HEK293 (cell line): ENCODE results near the gene UBL5.

Source experiments
- EGR2 ChIP-seq: fragments of 450-650 bp; formaldehyde crosslinking; IDR thresholded peaks from 2 replicates; pipeline ENCODE4 v1.5.1; 2016; ENCODE audit warnings: low read depth, missing biosample characterization, missing genetic modification characterization
- ELK4 ChIP-seq: IDR thresholded peaks from 2 replicates; pipeline ENCODE4 v1.6.1; 2011; ENCODE audit warnings: mild to moderate bottlenecking, low read depth, low read length, borderline replicate concordance
- GLI4 ChIP-seq: fragments of 450-650 bp; formaldehyde crosslinking; IDR thresholded peaks from 2 replicates; pipeline ENCODE4 v1.5.1; 2016; ENCODE audit warnings: missing biosample characterization, missing genetic modification characterization
- KLF1 ChIP-seq: fragments of 450-650 bp; formaldehyde crosslinking; IDR thresholded peaks from 2 replicates; pipeline ENCODE4 v1.5.1; 2016; ENCODE audit warnings: missing biosample characterization, missing genetic modification characterization
- KLF16 ChIP-seq: fragments of 450-650 bp; formaldehyde crosslinking; IDR thresholded peaks from 2 replicates; pipeline ENCODE4 v1.5.1; 2017; ENCODE audit warnings: missing biosample characterization, missing genetic modification characterization
- KLF8 ChIP-seq: fragments of 450-650 bp; formaldehyde crosslinking; IDR thresholded peaks from 2 replicates; pipeline ENCODE4 v1.5.1; 2016; ENCODE audit warnings: missing biosample characterization, missing genetic modification characterization
- PBX3 ChIP-seq: sonication (generic); formaldehyde crosslinking; IDR thresholded peaks from 2 replicates; pipeline ENCODE4 v1.8.1; 2022; ENCODE audit warnings: mild to moderate bottlenecking, moderate library complexity, missing genetic modification reagents
- PRDM10 ChIP-seq: fragments of 450-650 bp; formaldehyde crosslinking; IDR thresholded peaks from 2 replicates; pipeline ENCODE4 v1.5.1; 2016; ENCODE audit warnings: missing biosample characterization, missing genetic modification characterization
- TCF7L2 ChIP-seq: IDR thresholded peaks from 2 replicates; pipeline ENCODE4 v1.6.1; 2011; ENCODE audit warnings: low read depth, mild to moderate bottlenecking, inconsistent platforms, low read length, moderate library complexity, borderline replicate concordance
- ZBTB10 ChIP-seq: fragments of 450-650 bp; formaldehyde crosslinking; IDR thresholded peaks from 2 replicates; pipeline ENCODE4 v1.5.1; 2016; ENCODE audit warnings: missing biosample characterization, missing genetic modification characterization
- ZBTB17 ChIP-seq: fragments of 450-650 bp; formaldehyde crosslinking; IDR thresholded peaks from 2 replicates; pipeline ENCODE4 v1.5.1; 2016; ENCODE audit warnings: missing biosample characterization, missing genetic modification characterization
- ZBTB20 ChIP-seq: fragments of 450-650 bp; formaldehyde crosslinking; IDR thresholded peaks from 2 replicates; pipeline ENCODE4 v1.5.1; 2016; ENCODE audit warnings: missing biosample characterization, missing genetic modification characterization
- ZFP69B ChIP-seq: fragments of 450-650 bp; formaldehyde crosslinking; IDR thresholded peaks from 2 replicates; pipeline ENCODE4 v1.5.1; 2016; ENCODE audit warnings: missing biosample characterization, missing genetic modification characterization
- ZNF132 ChIP-seq: fragments of 450-650 bp; formaldehyde crosslinking; IDR thresholded peaks from 2 replicates; pipeline ENCODE4 v1.5.1; 2017; ENCODE audit warnings: missing biosample characterization, missing genetic modification characterization, borderline replicate concordance
- ZNF155 ChIP-seq: fragments of 450-650 bp; formaldehyde crosslinking; IDR thresholded peaks from 2 replicates; pipeline ENCODE4 v1.5.1; 2016; ENCODE audit warnings: missing biosample characterization, missing genetic modification characterization
- ZNF341 ChIP-seq: fragments of 450-650 bp; formaldehyde crosslinking; IDR thresholded peaks from 2 replicates; pipeline ENCODE4; 2016; ENCODE audit warnings: low read depth, missing biosample characterization, missing genetic modification characterization
- ZNF488 ChIP-seq: fragments of 450-650 bp; formaldehyde crosslinking; IDR thresholded peaks from 2 replicates; pipeline ENCODE4 v1.5.1; 2016; ENCODE audit warnings: missing biosample characterization, missing genetic modification characterization
- ZNF626 ChIP-seq: fragments of 450-650 bp; sonication (Bioruptor Pico); formaldehyde crosslinking; IDR thresholded peaks from 2 replicates; pipeline ENCODE4 v1.5.1; 2018; ENCODE audit warnings: missing biosample characterization, missing genetic modification characterization, inconsistent platforms
- ZNF629 ChIP-seq: fragments of 450-650 bp; formaldehyde crosslinking; IDR thresholded peaks from 2 replicates; pipeline ENCODE4 v1.5.1; 2017; ENCODE audit warnings: missing biosample characterization, missing genetic modification characterization
- ZNF692 ChIP-seq: fragments of 450-650 bp; formaldehyde crosslinking; IDR thresholded peaks from 2 replicates; pipeline ENCODE4 v1.5.1; 2016; ENCODE audit warnings: missing biosample characterization, missing genetic modification characterization
- ZNF76 ChIP-seq: fragments of 450-650 bp; formaldehyde crosslinking; IDR thresholded peaks from 2 replicates; pipeline ENCODE4; 2016; ENCODE audit warnings: low read depth, missing biosample characterization, missing genetic modification characterization, borderline replicate concordance
- ZNF791 ChIP-seq: fragments of 450-650 bp; formaldehyde crosslinking; IDR thresholded peaks from 2 replicates; pipeline ENCODE4 v1.5.1; 2016; ENCODE audit warnings: missing biosample characterization, missing genetic modification characterization
- ZSCAN5A ChIP-seq: fragments of 450-650 bp; formaldehyde crosslinking; IDR thresholded peaks from 2 replicates; pipeline ENCODE4 v1.5.1; 2016; ENCODE audit warnings: missing biosample characterization, missing genetic modification characterization
- ZXDB ChIP-seq: fragments of 450-650 bp; formaldehyde crosslinking; IDR thresholded peaks from 2 replicates; pipeline ENCODE4 v1.5.1; 2016; ENCODE audit warnings: missing biosample characterization, missing genetic modification characterization

UBL5 gene

GRCh38 chr19:9827289-9828238 is at the start of gene UBL5 (continued):
- TF ChIP-seq ZBTB20 (tag by site-specific recombination) (peak; percentile 100), TCF7L2 (peak; percentile 27; the same call in 1 of the 2 replicates), ZNF76 (tag by site-specific recombination) (peak; percentile 79), ZNF341 (peak; percentile 79), ZFP69B (tag by site-specific recombination) (0 out of 2 replicates have a peak, but pooled peaks have one; percentile 10), PRDM10 (tag by site-specific recombination) (no peak), ZNF155 (tag by site-specific recombination) (no peak), ZSCAN5A (tag by site-specific recombination) (no peak), ELK4 (no peak), ZBTB17 (tag by site-specific recombination) (peak; percentile 44), EGR2 (tag by site-specific recombination) (no peak), GLI4 (tag by site-specific recombination) (peak; percentile 27; the same call in 1 of the 2 replicates), ZNF132 (tag by site-specific recombination) (no peak), KLF16 (tag by site-specific recombination) (peak; percentile 81; the same call in 1 of the 2 replicates), ZNF626 (tag by site-specific recombination) (no peak), KLF8 (tag by site-specific recombination) (peak; percentile 84; the same call in 1 of the 2 replicates), ZNF488 (tag by site-specific recombination) (no peak), ZBTB10 (peak; percentile 48; the same call in 1 of the 2 replicates), KLF1 (peak; percentile 81), ZNF791 (no peak), ZNF692 (peak; percentile 40; the same call in 1 of the 2 replicates), PBX3 (CRISPR knock-in tag) (peak; percentile 22; the same call in 1 of the 2 replicates), ZXDB (tag by site-specific recombination) (peak; percentile 67; the same call in 1 of the 2 replicates), ZNF629 (tag by site-specific recombination) (peak; percentile 21; the same call in 1 of the 2 replicates)
